AG10803 (cell line): ENCODE data around the gene FGFR2.

Experiments used
- DNase-seq: peaks from one replicate; pipeline ENCODE4 v3.0.0; 2010; ENCODE audit warnings: low read depth
- H3K4me3 ChIP-seq: 2 replicates; pipeline ENCODE4 v1.5.1; 2011; ENCODE audit warnings: mild to moderate bottlenecking, low read length, control low read depth
- CTCF ChIP-seq: conservative IDR thresholded peaks from 2 replicates; pipeline ENCODE4 v1.5.1; 2011; ENCODE audit warnings: mild to moderate bottlenecking, low read length, control low read depth, inconsistent platforms

Gene FGFR2

GRCh38 chr10:121600611-121601010 lies 2.4 kb upstream of the FGFR2 start:
- DNase-seq, result no peak
- no peak overlapping the region for H3K4me3 ChIP-seq
- no peak for TF ChIP-seq CTCF

- no peak overlapping the region for H3K4me3 ChIP-seq
- TF ChIP-seq CTCF, result no peak
Measured at GRCh38 chr10:121599947-121600346, 1.7 kb upstream of the FGFR2 start.

GRCh38 chr10:121597504-121598262 lies 561 bp downstream of the FGFR2 start:
- H3K4me3 ChIP-seq, result peak overlapping the region; percentile 15
- no peak for DNase-seq
- no peak for TF ChIP-seq CTCF

More at GRCh38 chr10:121599947-121600346, 1.7 kb upstream of the FGFR2 start:
- no peak for DNase-seq

GRCh38 chr10:121596689-121597503 lies 1.3 kb downstream of the FGFR2 start:
- DNase-seq, result no peak
- H3K4me3 ChIP-seq, result peak overlapping the region; percentile 35
- no peak for TF ChIP-seq CTCF

GRCh38 chr10:121595806-121596688 lies 2.2 kb downstream of the FGFR2 start:
- H3K4me3 ChIP-seq, result no peak overlapping the region
- DNase-seq, result no peak
- TF ChIP-seq CTCF, result no peak

DNA sequence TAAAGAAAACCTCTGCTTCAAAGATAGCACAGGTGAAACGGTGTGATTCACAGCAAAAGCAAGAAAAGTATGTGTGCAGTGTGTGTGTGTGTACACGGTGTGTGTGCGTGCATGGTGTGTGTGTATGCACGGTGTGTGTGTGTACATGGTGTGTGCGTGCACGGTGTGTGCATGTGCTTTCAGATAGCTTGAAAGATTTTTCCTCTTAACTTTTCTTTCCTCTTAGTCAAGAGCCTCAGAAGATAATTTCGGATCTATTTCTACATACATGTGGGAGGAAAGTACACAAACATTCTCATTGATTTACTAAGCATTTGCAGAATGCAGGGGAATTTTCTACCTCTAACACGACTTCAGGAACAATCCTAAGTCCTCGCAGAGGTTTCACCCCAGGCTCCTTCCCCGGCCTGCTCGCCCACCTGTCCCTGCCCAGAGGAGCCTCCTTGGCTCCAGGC lies 2.9 kb downstream of the FGFR2 start:
- no peak overlapping the region for H3K4me3 ChIP-seq
- TF ChIP-seq CTCF, result no peak
- DNase-seq, result peak; percentile 11
